NB4 (cell line): ENCODE measurements around the gene ATIC.

ENCODE experiments used
- MAX ChIP-seq: IDR thresholded peaks from 2 replicates; pipeline ENCODE4 v1.6.1; 2011; ENCODE audit warnings: low read depth, low read length
- MYC ChIP-seq: IDR thresholded peaks from 2 replicates; pipeline ENCODE4 v1.6.1; 2011; ENCODE audit warnings: low read depth, low read length
- POLR2A ChIP-seq: IDR thresholded peaks from 2 replicates; pipeline ENCODE4 v1.6.1; 2011; ENCODE audit warnings: mild to moderate bottlenecking; ENCODE audit not compliant: insufficient read length; ENCODE audit errors: extremely low read depth
- TF ChIP-seq, protein P1 (sequence below): IDR thresholded peaks from one replicate; pipeline ENCODE4 v1.5.1; 2012; ENCODE audit warnings: low read depth, low read length

GRCh38 chr2:215367662-215368492, 56.0 kb downstream of the ATIC start:
- TF ChIP-seq, protein P1, sequence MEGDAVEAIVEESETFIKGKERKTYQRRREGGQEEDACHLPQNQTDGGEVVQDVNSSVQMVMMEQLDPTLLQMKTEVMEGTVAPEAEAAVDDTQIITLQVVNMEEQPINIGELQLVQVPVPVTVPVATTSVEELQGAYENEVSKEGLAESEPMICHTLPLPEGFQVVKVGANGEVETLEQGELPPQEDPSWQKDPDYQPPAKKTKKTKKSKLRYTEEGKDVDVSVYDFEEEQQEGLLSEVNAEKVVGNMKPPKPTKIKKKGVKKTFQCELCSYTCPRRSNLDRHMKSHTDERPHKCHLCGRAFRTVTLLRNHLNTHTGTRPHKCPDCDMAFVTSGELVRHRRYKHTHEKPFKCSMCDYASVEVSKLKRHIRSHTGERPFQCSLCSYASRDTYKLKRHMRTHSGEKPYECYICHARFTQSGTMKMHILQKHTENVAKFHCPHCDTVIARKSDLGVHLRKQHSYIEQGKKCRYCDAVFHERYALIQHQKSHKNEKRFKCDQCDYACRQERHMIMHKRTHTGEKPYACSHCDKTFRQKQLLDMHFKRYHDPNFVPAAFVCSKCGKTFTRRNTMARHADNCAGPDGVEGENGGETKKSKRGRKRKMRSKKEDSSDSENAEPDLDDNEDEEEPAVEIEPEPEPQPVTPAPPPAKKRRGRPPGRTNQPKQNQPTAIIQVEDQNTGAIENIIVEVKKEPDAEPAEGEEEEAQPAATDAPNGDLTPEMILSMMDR = no peak
- TF ChIP-seq POLR2A (no peak), MAX (no peak), MYC (no peak)
